Stimulated activated CD4-positive, alpha-beta T cell treated with anti-CD3 and anti-CD28 coated beads, Interleukin-2, amount 100 ng/mL, for 4 hours (primary cell): ENCODE data around the gene KIF27.
"Not testable (repeated sequence)": the region's sequence is repeated elsewhere in the genome, so short reads cannot be mapped to it uniquely, and the experiment has no call there.

Experiments
- DNase-seq: peaks from one replicate; pipeline ENCODE4 v3.0.0-alpha.2; 2020; ENCODE audit warnings: low read depth

KIF27 gene, protein sequence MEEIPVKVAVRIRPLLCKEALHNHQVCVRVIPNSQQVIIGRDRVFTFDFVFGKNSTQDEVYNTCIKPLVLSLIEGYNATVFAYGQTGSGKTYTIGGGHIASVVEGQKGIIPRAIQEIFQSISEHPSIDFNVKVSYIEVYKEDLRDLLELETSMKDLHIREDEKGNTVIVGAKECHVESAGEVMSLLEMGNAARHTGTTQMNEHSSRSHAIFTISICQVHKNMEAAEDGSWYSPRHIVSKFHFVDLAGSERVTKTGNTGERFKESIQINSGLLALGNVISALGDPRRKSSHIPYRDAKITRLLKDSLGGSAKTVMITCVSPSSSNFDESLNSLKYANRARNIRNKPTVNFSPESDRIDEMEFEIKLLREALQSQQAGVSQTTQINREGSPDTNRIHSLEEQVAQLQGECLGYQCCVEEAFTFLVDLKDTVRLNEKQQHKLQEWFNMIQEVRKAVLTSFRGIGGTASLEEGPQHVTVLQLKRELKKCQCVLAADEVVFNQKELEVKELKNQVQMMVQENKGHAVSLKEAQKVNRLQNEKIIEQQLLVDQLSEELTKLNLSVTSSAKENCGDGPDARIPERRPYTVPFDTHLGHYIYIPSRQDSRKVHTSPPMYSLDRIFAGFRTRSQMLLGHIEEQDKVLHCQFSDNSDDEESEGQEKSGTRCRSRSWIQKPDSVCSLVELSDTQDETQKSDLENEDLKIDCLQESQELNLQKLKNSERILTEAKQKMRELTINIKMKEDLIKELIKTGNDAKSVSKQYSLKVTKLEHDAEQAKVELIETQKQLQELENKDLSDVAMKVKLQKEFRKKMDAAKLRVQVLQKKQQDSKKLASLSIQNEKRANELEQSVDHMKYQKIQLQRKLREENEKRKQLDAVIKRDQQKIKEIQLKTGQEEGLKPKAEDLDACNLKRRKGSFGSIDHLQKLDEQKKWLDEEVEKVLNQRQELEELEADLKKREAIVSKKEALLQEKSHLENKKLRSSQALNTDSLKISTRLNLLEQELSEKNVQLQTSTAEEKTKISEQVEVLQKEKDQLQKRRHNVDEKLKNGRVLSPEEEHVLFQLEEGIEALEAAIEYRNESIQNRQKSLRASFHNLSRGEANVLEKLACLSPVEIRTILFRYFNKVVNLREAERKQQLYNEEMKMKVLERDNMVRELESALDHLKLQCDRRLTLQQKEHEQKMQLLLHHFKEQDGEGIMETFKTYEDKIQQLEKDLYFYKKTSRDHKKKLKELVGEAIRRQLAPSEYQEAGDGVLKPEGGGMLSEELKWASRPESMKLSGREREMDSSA (N-terminal part only)

DNA sequence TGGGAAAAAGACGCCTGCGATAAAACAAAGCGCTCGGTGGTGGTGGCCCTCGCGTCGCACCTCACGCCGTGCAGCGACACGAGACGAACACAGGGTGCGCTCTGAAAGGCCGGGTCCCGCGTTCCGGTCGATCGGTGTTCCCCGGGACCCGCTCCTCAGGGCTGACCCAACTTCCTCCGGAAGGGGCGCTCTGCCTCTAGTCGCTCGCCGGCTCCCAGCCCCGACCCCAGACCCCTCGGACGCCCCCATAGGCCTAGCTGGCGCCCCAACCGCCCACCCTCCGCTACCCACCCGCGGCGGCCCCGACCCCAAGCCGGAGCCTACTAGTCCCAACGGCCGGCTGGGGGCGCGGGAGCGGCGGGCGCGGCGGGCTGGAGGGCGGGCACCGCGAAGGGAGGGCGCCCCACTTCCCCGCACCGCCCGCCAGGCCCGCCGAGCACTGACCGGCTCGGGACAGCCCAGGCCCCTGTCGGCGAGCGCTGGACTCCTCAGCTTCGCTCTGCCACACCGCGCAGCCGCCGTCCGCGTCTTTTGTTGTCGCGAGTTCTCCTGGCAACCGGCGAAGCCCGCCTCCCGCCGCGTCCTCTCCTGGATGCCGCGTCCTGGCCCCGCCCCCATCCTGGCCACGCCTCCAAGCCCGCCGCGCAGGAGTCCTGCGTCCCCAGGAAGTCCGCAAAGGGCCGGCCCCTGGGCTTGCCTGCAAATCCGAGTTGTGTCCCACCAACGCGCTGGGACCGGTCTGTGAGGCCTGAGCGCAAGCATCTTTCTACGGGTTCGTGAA, at the start of gene KIF27:
Gene KIF27 (minus strand): TSS at position 506 of the 781 bp plus-strand sequence. CDS start 5,841 bp downstream, outside the sequence.
- DNase-seq: peak; percentile 88

DNA sequence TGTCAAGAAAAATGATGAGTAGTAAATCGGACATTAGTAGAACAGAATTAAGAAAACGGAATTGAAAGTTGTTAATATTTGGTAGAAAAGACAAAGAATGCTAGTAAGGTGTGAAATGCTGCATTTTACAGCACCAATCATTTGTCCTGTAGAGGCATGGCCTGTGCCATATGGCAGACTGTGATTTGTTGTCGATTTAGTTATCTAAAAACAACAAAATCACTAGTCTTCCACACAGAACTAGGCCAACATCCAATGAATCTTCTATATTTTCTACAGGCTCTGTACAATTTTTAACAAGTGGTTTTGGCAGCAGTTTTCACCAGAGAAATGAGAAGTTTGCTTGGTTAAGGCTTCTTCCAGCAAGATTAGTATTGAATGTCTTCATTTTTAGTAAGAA, 48.4 kb upstream of the KIF27 start:
- no peak for DNase-seq

DNA sequence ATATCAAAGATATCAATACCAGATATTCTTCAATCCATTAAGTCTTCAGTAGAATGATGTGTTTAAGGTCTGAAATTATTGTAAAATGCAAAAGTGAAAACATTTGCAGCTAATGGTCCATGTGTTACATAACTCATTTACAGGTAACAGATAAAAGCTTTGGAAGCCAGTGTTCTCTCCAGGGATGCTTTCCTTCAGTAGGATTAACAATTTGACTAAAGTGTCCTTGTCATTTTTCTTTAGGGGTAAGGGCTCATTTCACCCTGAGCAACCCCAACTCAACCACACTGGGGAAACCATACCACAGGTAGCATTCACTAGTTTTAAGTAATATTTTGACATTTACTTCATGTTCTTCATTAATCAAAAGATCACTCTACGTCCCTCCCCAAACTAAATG, 45.8 kb upstream of the KIF27 start:
- DNase-seq: no peak

DNA sequence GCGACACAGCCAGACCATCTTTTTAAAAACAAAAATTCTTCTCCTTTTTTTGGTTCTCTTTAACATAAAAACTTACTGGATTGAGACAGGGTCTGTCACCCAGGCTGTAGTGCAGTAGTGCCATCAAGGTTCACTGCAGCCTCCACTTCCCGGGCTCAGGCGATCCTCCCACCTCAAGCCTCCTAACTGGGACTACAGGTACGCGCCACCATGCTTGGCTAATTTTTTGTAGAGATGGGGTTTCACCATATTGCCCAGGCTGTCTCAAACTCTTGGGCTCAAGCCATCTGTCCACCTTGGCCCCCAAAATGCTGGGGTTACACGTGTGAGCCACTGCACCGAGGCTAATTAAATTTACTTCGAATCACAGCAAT, 45.0 kb upstream of the KIF27 start:
- no peak for DNase-seq

DNA sequence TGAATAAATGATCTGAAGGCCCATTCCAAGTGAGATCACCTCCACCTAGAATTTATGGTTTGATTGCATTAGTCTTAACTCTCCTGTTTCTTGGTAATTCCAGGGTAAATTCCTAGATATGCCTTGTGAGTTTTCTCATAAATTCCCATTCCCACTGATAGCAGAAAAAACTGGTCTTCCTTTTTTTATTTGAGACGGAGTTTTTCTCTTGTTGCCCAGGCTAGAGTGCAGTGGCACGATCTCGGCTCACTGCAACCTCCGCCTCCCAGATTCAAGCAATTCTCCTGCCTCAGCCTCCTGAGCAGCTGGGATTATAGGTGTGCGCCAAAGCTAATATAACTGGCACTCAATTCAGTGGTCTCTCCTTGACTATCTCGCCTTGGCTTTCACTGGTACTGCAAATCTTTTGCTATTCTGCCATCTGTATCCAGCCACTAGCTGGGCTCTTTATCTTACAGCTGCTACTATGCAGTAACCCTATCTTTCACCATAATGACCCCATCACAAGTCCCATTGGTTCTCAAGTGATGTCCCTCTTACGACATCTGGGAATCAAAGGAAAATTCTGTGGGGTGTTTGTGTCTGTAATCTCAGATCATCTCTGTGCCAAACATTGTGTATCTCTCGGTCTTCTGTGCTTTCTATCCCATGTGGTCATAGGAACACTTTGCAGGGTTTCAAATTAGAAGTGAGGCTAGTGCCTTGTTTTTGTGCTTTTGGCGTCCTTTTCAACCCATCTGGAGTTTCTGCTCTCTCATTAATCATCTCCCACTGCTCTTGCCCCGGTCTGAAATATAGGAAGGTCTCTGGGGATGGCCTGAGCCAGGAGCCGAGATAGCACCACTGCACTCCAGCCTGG, 44.3 kb upstream of the KIF27 start:
- DNase-seq: no peak

DNA sequence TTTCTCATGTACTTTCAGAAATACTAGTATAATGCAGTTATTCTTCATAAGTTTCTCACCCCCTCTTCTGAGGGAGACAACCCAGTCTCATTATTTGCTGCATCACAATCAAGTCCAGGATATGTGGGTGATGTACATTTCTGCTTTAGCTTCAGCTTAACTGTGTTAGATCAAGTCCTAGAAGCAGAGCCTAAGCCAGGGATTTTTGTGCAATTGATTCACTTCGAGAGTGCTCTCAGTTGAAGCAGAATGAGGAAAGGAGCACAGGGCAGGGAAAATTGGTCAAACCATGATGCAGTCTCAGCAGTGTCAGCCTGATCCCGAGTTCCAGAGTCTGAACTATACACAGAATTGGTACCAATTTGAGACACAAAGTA, 43.7 kb upstream of the KIF27 start:
- no peak for DNase-seq

DNA sequence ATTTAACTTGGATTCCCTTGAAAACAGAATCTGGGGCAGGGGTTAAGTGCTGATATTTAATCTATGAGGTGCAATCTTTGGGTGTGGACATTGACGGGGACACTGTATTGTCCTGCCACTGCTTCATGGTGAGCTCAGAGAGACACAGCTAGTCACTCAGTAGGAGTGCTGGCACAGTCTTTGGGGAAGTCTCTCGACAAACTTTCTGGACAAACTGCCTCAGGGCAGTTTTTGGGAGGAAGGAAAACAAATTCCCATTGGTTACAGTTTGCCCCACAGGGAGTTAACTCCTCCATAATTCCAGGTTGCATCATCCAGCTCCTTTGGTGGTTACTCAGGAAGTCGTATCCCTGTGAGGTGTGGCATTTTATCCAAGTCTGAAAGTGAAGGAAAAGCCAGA, 40.9 kb upstream of the KIF27 start:
- DNase-seq: no peak

DNA sequence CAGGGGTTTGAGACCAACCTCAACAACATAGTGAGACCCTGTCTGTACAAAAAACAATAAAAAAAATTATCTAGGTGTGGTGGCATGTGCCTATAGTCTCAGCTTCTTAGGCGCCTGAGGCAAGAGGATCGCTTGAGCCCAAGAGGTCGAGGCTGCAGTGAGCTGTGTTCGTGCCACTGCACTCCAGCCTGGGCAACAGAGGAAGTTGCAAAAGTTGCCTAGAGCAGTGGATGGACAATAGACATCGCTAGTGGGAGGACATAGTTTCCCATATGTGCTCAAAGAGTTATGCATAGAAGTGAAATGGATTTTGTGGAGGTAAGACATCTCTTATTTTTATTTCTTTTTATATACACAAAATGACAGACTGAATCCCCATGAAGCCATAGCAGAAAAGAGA, 39.8 kb upstream of the KIF27 start:
- no peak for DNase-seq

DNA sequence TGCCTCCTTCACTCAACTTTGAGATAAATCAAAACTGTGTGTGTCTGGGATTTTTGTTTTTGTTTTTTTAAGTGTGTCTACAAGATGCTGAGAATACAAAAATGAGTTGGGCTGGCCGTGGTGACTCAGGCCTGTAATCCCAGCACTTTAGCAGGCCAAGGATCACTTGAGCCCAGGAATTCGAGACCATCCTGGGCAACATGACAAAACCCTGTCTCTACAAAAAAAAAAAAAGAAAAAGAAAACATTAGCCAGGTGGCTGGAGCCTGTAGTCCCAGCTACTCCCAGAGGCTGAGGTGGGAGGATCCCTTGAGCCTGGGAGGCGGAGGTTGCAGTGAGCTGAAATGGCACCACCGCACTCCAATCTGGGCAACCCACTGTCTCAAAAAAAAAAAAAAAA, 37.8 kb upstream of the KIF27 start:
- DNase-seq: no peak

DNA sequence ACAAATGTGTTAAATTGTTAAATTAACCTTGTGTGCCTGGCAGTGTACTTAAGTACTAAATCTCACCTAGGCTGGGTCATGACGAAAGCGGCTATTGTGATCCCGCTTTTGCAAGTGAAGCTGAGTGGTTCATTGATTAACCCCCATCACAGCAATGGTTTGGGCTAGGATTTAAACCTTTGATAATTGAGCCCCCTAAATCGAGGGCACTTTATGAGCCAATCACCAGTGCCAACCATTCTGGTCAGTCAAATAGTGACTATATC, 35.9 kb upstream of the KIF27 start:
- no peak for DNase-seq

DNA sequence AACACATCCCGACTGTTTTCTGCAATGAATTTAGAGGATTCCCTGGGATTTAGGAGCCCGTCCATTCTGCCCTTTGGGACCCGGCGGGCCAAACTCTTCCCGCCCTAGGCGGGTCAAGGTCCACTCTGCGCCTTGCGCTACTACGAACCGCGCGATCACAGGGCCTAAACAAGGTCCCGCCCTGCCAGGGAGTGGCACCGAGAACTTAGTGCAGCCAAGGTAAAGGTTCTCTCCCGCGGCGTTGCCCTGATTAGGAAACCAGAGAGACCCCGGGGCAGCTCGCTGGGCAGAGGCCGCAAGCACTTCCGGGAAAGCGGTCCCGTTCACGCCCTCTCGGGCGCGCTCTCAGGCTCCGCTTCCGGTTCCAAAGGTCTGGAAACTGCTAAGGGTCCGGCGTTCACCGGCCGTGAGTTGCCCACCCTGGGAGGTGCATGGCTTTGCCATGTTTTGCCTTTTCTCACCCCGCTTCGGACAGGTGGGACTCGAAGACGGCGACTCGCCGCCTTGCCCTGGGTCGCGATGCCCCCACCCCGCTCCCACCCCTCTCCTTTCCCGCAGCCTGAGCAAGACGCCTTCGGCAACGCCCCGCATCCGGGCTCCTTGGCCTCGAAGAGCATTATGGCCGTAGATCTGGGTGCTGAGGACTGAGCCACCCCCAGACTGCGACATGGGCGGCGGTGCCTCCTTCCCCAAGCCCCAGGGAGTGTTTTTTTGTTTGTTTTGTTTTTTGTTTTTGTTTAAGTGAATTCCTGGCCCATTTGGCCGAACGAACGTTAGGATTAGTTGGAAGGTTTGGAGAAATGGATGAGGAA, 35.4 kb upstream of the KIF27 start:
- peak; percentile 35 for DNase-seq

DNA sequence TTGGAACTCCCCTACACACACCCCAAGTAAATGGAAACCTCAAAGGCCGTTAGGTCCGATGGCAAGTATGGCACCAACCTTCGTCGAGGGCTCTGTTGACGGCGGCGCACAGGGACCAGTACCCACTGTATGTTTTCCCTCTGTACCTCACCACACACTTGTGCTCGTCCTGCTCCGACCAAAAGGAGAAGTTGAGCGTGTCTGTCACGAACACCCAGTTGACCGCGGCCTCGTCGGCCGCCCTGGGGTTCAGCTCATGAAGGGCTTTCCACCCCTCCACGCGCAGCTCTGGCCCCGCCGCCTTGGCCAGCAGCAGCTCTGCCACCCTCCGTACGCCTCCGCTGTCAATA, 34.8 kb upstream of the KIF27 start:
- no peak for DNase-seq

DNA sequence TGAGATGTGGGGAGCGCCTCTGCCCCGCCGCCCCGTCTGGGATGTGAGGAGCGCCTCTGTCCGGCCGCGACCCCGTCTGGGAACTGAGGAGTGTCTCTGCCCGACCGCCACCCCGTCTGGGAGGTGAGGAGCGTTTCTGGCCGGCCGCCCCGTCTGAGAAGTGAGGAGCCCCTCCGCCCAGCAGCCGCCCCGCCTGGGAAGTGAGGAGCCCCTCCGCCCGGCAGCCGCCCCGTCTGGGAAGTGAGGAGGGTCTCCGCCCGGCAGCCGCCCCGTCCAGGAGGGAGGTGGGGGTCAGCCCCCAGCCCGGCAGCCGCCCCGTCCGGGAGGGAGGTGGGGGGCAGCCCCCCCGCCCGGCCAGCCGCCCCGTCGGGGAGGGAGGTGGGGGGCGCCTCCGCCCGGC, 26.9 kb upstream of the KIF27 start:
- DNase-seq: not testable (repeated sequence)

DNA sequence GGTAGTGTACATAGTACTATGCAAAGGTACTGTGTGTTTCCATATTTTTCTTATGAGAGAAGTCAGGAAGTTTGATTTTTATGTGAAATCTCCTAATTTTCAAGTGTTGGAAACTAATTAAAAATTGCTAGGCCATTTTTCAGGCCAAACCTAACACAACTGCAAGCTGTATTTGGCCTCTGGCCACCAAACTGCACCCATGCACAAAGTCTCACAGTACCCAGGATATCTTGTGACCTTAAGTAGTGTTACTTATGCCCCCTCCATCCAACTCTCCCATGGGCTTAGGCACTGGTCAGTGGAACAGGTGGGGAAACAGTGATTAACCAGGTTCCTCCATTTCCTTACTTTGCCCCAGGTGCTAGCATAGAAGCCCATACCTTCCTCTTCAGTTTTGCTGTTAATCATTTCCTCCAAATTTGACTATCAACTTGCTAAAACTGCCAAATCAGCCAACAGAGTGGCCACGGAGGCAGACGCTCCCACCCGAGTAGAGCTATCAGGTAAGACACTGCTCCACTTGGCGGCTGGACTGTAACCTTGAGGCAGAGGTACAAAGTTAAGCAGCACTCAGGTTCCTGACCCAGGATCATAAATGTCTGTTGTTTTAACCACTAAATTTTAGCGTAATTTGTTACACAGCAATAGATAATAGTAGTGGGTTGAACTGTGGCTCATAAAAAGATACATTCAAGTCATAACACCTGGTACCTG, 19.5 kb upstream of the KIF27 start:
- no peak for DNase-seq

DNA sequence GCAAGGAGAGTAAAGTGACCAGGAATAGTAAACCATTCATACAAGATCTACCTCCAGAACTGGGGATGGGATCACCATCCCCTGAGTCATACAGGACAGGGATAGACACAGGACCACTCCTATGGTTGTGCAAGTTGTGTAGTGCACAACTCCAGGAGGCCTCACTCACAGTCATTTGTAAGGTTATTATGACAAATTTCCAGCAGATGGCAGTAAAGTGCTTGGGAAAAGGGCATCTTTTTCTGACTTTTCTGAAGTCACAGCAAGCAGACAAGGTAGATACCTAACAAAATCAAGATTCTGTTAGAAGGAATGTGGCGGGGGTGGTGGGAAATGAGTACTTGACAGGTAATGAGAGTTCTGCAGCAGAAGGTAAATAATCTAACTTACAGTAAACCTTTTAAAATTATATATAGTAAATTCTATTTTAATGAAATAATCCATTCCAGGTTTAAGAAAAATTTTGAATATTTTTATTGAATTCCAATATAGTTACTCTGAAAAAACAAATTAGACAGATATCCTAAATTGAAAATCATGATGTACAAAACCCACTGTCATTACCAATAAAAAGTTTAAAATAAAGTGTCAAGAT, 16.7 kb upstream of the KIF27 start:
- peak; percentile 17 for DNase-seq

DNA sequence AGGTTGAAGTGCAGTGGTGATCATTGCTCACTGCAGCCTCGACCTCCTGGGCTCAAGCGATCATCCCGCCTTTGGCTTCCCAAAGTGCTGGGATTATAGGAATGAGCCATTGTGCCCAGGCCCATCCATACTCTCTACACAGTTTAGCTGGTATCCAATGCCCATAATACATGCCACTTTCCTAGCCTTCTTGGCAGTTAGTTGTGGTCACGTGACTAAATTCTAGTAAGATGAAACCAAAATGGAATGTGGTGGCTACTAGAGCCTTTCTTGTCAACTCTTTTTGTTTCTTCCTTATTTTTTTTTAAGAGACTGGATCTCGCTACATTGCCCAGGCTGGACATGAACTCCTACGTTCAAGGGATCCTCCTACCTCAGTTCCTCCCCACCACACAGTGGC, 15.3 kb upstream of the KIF27 start:
- DNase-seq: no peak

DNA sequence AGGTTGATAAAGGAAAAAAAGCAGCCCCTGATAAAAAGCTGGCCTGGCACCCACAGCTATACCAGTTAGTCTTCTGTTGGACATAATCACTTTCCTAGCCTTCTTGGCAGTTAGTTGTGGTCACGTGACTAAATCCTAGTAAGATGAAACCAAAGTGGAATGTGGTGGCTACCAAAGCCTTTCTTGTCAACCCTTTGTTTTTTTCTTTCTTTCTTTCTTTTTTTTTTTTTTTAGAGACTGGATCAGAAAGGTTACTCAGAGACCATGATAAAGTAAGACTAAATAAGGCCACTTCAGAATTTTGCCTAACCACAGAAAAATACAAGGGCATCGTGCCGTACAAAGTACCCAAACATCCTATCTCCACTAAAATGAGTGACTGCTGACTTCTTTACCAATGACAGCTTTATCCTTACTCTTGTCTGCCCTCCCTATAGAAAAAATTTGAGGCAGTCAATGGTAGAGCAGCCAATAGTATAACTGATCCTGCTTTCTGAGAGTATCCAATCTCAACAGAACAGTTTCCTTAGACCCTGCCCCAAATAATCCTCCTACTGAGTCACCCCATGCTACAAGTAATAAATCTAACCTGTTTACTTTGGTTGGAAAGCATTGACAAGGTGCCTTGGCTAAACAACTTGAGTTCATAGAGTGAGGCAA, 14.2 kb upstream of the KIF27 start:
- no peak for DNase-seq

DNA sequence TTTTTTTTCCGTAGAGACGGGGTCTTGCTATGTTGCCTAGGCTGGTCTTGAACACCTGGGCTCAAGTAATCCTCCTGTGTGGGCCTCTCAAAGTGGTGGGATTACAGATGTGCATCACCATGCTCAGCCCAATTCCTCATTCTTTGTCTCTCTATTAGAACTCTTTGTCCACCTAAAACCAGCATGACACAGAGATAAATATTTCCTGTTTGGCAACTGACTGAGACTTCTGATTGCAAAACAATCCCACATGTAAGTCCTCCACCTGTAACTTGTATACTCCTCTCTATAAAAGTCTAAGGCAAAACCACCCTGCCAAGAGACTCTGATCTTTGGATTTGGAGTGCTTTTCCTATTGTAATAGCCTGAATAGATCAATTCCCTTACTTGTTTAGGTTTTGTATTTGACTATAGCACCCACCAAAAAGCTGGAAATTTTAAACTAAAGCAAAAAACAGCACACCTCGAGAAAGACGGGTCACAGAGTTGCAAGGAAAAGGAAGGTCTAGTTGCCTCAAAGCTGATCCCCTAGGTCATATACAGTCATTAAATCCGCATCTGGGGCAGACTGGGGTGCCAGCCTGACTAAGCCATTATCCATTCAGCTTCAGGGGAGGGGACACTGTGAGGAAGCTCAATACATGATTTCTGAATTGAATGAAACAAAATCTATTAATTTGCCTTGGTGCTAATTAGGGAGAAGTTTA, 13.5 kb upstream of the KIF27 start:
- DNase-seq: no peak
